ELF-1 (cell line): ENCODE results near the gene ANKEF1.
A peak's percentile ranks its signal among the peaks of the same experiment; 100 is the strongest.
"Not testable (repeated sequence)": the region's sequence is repeated elsewhere in the genome, so short reads cannot be mapped to it uniquely, and the experiment has no call there.

Source experiments
- DNase-seq: peaks from one replicate; pipeline ENCODE4 v3.0.0-alpha.2; 2016; ENCODE audit warnings: low read depth, low spot score

Gene ANKEF1

DNA sequence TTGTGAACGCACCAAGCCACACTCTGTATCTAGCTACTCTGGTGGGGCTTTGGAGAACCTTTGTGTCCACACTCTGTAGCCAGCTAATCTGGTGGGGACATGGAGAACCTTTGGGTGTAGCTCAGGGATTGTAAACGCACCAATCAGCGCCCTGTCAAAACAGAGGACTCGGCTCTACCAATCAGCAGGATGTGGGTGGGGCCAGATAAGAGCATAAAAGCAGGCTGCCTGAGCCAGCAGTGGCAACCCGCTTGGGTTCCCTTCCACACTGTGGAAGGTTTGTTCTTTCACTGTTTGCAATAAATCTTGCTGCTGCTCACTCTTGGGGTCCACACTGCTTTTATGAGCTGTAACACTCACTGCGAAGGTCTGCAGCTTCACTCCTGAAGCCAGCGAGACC, 2.5 kb upstream of the ANKEF1 start:
- DNase-seq = not testable (repeated sequence)

DNA sequence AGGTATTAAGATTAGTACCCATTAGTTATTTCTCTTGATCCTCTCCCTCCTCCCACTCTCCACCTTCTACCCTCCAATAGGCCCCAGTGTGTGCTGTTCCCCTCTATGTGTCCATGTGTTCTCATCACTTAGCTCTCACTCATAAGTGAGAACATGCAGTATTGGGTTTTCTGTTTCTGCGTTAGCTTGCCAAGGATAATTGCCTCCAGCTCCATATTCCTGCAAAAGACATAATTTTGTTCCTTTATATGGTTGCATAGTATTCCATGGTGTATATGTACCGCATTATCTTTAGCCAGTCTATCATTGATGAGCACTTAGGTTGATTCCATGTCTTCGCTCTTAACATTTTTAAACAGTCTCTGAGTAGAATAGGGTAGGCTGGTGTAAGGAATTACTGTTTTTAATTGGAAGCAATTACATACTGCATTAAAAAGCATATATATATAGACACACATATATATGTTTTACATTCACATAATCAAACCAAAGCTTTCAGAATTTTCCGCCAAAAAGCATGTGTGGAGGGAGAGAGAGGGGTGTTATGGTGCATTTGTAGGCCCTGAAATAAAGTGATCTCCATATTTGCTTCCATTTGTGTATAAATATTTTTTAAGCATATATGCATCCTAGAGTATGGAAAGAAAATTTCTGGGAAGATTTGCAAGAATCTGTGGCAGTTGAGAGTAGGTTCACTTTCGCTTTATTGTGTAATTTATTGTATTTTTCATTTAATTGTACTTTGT, 709 bp upstream of the ANKEF1 start:
- no peak for DNase-seq

DNA sequence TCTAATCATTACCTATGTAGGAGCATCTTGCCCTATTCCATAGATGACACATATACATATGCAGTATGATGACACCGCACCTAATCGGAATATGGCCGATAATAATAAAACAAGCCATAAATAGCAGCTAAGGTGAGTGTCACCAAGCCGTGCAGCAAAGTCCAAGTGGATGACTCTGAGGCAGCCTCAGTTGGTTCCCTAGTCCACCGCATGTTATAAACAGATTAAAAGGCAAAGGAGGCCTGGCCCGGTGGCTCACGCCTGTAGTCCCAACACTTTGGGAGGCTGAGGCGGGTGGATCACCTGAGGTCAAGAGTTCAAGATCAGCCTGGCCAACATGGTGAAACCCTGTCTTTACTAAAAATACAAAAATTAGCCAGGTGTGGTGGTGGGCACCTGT, 1.5 kb downstream of the ANKEF1 start:
- not testable (repeated sequence) for DNase-seq

DNA sequence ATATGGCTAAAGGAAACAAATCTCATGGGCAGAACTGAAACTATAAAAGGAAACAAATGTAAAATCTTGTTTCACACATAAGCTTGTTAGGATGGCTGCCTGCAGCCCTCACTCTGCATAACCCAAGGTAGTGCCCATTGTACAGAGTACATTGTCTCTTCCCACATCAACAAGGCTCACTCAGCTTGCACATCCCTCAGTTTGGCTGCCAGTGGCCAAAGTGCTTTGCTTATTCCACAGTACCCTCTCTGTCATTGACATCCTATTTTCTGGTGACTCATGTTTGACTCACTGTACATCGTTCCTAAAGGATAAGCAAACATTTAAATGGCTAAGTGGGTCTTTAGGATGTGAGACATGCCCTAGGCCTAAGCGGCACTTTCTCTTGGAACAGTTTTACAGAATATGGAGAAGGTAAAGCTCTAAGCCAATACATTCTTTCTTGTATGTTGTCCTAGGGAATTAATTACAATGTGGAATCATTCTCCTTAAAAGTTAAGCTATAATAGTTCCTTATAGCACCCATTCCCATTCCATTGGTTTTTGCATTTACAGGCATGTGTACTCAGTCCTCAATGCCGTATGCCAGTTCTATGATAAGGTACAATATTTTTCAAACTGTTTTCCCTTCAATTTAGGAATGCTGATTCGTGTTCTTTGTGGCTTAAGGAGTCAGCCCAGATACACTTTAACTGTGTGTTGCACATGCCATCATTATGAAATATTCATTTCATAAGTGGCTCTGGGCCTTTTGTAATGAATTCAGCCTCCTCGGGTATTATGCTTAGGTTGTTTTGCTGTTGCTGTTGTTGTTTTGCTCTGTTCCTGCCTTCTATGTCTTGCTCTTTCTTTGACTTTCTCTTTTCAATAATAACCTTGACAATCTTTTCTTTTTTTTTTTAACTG, 5.5 kb downstream of the ANKEF1 start:
- DNase-seq = no peak

DNA sequence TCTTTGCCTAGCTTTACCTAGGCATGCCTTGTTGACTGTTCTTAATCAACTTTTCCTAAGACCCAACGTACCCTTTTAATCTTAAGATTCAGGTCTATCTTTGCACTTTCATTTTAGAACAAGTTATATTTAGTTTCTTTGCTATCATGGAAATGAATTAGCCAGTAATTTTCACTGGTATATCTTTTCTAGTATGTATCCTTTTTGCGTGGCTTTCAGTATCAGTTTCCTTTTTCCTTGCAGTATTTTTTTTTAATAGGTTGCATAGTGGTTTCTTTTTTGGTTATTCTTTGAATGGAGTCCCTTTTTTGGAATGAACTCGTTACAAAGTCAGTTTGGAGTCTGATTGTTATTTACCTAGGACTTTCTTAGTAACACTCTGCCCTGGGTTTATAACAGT, 7.3 kb downstream of the ANKEF1 start:
- no peak for DNase-seq

DNA sequence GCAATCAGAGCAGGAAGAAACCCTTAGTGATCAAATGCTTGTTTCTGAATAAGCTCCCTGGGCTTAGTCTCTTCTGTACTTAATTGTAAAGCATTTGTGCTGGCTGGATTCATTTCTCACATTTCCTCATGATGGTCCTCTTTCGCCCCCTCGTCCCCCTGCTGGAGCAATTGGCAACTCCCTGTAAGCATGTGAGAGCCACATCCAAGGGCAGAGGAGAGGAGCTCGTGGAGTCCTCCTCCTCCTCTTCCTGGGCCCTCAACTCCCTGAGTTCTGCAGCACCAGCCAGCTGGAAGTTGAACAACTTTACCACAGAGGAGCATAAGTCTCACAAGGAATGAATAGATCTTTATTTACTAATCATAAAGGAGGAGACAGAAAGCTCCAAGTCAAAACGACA, 12.6 kb downstream of the ANKEF1 start:
- peak; percentile 27 for DNase-seq

DNA sequence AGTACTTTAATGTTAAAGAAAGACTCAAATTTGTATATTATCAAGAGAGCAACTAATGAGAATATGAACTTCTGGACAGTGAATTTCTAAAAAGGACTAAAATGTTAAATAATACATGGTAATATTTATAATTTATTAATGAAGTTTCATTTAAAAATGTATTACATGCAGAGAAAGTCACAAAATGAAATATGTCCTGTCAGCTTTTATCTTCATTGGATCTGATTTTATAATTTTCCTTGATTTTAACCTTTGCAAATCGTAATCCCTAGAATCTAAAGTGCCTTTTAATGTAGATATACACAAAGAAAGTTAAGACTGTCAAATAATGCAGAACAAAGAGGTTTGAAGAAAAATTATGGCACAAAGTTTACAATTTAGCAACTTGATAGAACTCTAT, 16.4 kb downstream of the ANKEF1 start:
- no peak for DNase-seq

- DNase-seq = no peak
Observed at GRCh38 chr20:10059006-10059405, 24.2 kb downstream of the ANKEF1 start.

DNA sequence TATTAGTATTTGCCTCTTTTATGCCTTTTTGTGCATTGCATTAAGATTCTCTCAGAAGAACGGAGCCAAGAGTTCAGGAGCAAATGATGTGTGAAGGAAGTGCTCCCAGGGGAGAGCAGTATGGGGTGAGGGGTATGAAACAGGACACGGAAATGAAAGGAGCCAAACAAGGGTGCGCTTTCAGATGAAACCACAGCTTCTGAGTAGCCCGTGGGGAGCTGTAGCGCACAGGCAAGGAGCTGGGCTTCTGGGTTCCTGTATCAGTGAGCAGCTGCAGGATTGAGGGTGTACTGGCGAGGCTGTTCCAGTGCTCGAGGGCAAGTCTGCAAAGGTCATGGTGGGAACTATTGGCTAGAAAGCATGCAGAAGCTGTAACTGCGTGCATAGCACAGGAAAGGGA, 25.4 kb downstream of the ANKEF1 start:
- peak; percentile 20 for DNase-seq

- DNase-seq = peak; percentile 69
Observed at GRCh38 chr20:10061641-10062040, 26.9 kb downstream of the ANKEF1 start.

DNA sequence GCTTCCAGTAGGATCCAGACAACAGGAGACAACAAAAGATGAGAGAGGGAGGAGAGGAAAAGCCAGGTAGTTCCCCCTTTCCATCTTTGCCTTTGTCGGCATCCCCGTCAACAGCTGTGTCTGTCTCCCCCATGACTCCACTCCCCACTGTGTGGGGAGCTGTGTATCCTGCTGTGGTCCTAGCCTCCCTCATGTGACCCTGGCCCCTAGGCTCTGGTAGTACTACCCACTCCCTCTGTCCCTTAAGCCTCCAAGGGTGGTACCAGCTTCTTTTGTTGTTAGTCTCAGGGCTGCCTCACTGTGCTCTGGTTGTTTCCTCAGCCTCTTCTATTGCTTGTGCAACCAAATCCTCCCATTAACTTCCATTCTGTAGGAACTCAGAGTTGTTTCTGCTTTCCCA, 28.7 kb downstream of the ANKEF1 start:
- no peak for DNase-seq

DNA sequence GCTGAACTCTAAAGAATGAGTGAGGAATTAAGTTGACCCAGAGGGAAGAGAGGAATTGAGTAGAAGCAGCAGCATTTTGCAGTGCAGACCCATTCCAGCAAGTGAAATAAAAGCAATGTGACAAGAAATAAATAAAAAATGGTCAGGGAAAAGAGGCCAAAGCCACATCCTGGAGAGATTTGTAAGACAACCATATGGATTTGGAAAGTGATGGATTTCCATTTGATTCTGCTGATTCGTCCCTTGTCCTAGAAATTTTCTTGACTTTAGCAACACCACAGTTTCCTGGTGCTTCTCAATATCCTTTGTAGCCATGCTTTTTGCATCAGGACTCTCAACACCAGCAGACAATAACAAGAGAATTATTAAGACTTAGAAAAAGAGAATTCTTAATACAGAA, 29.8 kb downstream of the ANKEF1 start:
- no peak for DNase-seq

DNA sequence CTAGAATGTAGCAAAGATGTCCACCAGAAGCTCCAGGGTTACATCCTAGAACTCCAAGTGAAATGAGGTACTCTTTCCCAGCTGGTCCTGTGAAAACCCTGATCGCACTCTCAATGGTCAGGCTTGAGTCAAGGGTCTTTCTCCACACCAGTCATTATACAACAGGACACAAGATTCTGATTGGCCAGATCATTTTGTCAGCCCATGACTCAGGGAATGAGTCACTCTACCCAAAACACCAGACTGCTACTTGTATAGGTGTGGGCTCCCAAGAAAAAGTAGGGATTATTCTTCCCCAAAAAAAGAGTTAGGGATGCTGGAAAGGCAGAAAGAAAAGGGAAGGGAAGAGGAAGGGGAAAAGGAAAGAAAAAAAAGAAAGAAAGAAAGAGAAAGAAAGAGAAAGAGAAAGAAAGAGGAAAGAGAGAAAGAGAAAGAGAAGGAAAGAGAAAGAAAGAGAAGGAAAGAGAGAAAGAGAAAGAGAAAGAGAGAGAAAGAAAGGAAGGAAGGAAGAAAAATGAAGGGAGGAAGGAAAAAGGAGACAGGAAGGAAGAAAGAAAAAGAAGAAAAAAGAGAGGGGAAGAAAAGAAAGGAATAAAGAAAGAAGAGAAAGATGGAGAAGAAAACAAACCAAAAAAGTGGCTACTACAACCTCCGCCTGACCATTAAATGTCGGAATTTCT, 30.5 kb downstream of the ANKEF1 start:
- no peak for DNase-seq

DNA sequence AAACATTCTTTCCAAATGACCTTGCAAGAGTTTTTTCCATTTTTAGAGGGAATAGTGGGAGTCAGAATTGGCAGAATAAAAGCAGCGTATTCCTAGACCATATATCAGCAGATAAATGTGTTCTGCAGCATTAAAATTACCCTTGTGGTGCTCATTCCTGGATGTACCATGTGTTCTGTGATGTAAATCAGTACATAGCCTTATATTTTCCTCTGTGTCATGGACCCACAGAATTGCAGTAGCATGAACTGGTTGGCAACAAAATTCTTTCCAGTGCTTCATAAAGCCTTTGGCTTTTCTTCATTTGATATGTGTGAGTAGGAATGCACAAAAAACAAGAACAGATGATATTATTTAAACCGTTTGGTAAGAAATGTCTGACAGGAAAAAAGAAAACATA, 32.5 kb downstream of the ANKEF1 start:
- DNase-seq = no peak

- DNase-seq = no peak
Observed at GRCh38 chr20:10074513-10074912, 39.7 kb downstream of the ANKEF1 start.

DNA sequence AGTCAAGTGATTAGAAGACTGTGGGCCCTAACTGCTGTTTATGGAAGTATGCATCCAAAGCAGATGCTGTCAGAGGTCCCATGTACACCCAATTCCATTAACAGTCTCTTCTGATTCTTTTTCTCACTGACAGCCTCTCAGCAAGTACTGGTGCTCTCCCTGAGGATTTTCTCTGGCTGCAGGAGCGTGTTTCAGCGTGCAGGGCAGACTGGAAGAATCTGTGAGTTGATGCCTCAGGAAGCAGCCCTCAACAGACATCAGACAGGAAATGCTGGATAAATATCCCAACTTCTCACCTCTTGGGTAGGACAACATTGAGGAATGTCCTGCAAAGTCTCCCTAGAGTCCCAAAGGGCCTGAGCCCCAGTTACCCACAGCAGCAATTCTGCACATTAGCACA, 40.8 kb downstream of the ANKEF1 start:
- no peak for DNase-seq

GRCh38 chr20:10076126-10077080, 41.6 kb downstream of the ANKEF1 start:
- no peak for DNase-seq

DNA sequence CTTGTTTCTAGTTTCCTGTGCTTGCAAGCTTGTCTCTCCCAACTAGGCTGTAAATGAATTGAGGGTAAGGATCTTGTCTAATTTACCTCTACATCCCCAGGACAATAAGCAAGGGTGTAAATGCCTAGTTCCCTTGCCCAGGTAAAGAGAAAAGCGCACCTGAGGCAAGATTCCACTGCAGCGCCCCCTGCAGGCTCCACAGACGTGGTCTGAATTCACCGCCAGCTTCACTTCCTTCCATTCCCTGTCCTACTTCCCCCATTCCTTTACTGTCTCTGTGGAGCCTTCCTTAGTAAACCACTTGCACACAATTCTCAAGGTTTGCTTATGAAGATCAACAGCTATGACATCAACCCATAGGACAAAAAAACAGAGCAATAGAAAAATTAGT, 42.3 kb downstream of the ANKEF1 start:
- peak; percentile 42 for DNase-seq

- DNase-seq = no peak
Observed at GRCh38 chr20:10077886-10078285, 43.1 kb downstream of the ANKEF1 start.

- no peak for DNase-seq
Observed at GRCh38 chr20:10078403-10078802, 43.6 kb downstream of the ANKEF1 start.

- no peak for DNase-seq
Observed at GRCh38 chr20:10079964-10080363, 45.2 kb downstream of the ANKEF1 start.
